ENCODE measurements around the gene C8B. TPM values are rescaled to one million over a fixed set of nuclear protein-coding genes. Genes with fewer than 3 reads are reported as not detected.

The C8B gene
- total RNA-seq, 2 experiments from 2014 or later = not detected

GRCh38 chr1:56973923-56974742 lies 8.3 kb upstream of the C8B start:
- ChIA-PET CTCF (no interaction called here), POLR2A (no interaction called here)

GRCh38 chr1:56972976-56973375 lies 7.2 kb upstream of the C8B start:
- CTCF ChIA-PET = interaction anchor here (0.6 kb wide), 1 partner anchor 990 kb away, joined by 3 read pairs; no protein-coding TSS in a partner anchor
- POLR2A ChIA-PET = no interaction called here

GRCh38 chr1:56970280-56970679 lies 4.5 kb upstream of the C8B start:
- POLR2A ChIA-PET = no interaction called here

GRCh38 chr1:56968878-56969495 lies 3.2 kb upstream of the C8B start:
- POLR2A ChIA-PET = no interaction called here
- CTCF ChIA-PET = no interaction called here

More at GRCh38 chr1:56970280-56970679, 4.5 kb upstream of the C8B start:
- CTCF ChIA-PET = no interaction called here

DNA sequence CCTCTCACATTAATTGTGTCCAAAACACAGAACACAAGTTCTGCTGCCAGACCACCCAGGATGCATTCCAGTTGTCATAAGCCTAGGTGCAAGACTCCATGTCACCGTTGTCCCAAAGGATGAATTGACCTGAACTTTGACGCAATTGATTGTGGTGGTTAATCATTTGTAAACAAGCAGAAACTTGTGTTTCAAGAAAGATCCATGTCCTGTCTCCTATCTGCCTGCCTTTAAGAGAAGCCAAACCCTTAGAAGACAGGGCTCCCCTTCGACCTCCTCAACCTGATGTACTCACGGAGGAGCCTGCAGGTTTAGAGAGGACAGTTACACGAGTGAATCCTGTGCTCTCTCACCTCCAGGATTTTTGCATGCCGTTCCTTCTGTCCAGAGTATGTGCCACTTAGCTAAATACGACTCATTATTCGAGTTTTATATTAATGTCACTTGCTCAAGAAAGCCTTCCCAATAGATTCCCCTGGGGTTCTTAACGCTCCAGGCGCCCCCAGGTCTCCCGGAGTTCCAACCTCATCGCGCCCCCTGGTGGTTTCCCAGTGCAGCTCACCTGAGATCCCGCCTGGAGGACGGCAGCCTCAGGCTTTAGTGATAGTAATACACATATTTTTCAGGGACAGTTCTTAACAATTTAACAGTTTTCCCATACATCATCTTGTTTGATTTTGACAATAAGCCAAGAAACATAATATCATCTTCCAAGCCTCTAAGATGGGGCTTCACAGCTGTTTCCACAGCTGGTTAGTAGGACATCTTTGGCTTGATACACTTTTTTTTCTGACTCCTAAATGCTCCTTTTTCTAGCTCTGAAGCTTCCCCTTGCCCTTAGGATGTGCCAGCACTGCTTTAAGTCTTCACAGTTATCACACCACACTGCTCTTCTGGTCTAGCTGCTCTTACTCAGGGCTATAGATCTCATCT lies 2.4 kb upstream of the C8B start:
- ChIA-PET CTCF (no interaction called here), POLR2A (no interaction called here)

DNA sequence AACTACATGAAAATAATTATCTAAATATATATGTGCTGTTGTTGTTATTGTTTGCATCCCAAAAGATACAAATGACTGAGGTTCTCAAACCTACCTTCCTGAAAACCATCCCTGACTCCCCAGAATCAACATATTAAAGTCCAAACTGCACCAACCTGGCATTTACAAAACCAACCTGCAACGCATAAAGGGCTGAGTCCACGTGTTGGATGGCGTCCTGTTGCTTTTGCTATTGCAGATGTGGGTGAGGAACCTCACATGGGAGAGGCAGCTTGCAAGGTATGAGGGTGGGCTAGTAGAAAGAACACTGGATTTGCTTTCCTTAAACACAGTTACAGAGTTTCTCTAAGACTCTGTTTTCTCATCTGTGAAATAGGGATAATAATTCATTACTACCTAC lies 1.5 kb upstream of the C8B start:
- POLR2A ChIA-PET = no interaction called here
- CTCF ChIA-PET = no interaction called here

- CTCF ChIA-PET = no interaction called here
- POLR2A ChIA-PET = no interaction called here
These were observed 834 bp upstream of the C8B start for GRCh38 chr1:56966698-56966999.

GRCh38 chr1:56965191-56965590 lies 624 bp downstream of the C8B start:
- CTCF ChIA-PET = no interaction called here

GRCh38 chr1:56964349-56965017 lies 1.3 kb downstream of the C8B start:
- POLR2A ChIA-PET = no interaction called here
- CTCF ChIA-PET = interaction anchor here (0.5 kb wide), 1 partner anchor 211 kb away, joined by 3 read pairs; no protein-coding TSS in a partner anchor

More at GRCh38 chr1:56965191-56965590, 624 bp downstream of the C8B start:
- POLR2A ChIA-PET = no interaction called here

DNA sequence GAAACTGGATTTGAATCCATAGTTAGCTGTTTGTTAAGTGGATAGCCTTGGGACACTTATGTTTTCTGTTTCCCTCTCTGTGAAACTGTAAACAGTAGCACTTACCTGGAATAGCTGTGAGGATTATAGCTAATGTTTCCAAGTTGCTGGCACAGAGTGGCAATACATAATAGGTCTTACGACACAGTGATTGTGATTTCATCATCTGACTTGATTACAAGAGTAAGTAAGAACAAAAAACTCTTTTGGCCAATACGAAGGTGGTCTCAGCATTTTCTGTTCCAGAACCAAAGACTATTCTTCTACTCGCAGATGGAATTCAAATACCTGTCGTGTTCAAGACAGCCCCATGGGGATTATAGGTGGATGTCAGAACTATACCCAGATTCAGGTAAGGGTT lies 2.1 kb downstream of the C8B start:
- ChIA-PET CTCF (no interaction called here), POLR2A (no interaction called here)

DNA sequence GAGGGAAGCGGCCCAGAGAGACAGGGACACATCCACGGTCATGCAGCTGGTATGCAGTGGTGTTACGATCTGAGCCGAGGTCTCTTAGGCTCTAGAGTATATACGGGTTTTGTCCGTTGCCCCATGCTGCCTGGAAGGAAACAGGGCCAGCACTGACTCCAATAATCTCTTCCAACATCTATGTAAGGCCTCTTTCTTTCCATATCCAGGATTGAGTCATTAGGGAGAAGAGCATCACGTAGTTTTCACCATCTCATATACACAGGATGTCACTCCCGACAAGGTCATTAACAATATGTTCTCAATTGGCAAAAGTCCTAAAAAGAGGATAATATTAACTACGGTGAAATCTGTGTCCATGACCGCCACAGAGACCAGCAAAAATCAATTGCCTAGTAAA lies 4.4 kb downstream of the C8B start:
- POLR2A ChIA-PET = no interaction called here
- CTCF ChIA-PET = no interaction called here

DNA sequence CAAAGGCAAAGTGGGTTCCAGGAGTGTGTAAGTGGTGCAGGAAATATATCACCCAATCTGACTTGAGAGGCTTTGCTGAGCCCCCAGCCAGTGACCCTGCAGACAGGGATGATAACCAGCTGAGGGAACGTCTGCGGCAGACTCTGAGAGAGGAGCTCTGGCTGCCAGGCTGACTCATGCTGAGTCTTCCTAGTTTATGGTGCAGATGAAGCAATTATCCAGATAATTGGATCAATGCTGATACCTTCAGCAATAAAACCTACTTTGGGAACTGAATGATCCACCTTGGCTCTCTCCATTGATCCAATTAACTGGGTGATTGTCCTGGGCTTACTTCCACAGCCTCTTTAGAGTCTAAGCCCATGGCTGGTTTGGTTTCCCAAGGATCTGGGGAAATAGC lies 7.3 kb downstream of the C8B start:
- ChIA-PET CTCF (interaction anchor here (0.5 kb wide), 1 partner anchor 138 kb away, joined by 3 read pairs; no protein-coding TSS in a partner anchor), POLR2A (no interaction called here)

DNA sequence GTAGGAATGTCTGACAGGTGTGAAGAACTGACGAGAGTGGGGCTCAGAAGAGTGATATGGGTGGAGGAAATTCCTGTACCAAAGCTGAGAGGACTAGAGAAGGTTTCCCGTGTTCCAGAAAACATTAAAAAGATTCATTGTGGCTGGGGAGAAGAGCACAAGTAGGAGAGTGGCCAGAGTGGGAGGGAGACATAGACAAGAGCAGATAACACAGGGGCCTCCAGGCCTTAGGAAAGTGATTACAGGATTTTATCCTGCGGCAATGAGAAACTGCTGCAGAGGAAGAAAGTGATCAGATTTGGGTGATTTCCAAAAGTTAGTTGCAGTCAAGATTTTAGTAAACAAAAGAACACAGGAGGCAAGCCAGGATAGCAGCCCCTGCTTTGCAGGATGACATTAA lies 7.9 kb downstream of the C8B start:
- CTCF ChIA-PET = no interaction called here
- POLR2A ChIA-PET = no interaction called here

DNA sequence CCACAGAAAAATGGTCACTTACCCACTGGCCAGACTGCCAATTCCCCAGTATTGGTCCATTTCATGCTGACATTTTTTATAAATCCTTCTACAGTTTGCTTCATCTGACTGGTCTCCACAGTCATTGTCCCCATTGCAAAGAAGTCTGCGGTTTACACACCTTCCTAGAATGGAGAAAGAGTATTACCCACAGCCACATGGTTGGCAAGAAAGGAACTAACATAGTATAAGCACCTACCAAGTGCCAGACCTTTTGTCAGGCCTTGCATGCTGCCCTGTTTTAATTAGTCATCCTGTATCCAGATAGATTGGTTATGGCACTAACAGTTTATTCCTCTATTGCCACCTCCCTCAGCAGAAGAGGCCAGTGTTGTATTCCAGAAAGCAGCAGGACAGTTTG lies 11.2 kb downstream of the C8B start:
- ChIA-PET CTCF (no interaction called here), POLR2A (no interaction called here)

GRCh38 chr1:56953386-56953785 lies 12.4 kb downstream of the C8B start:
- POLR2A ChIA-PET = no interaction called here
- CTCF ChIA-PET = no interaction called here

DNA sequence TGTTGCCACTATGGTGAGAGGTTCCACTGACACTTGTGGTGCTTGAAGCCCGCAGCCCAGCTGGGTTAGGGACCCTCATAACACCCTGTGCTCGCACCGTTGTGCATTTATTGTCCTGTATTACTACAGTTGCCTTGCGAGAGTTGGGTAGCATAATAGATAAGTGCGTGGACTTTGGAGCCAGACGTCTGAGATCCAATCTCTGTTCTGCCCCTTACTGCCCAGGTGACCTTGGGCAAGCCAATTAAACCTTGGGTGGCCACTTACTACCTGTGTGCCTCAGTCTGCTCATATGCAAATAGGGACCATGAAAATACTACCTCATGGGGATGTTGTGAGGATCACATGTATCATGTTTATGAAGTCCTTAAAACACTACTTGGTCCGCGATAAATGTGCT lies 13.3 kb downstream of the C8B start:
- POLR2A ChIA-PET = no interaction called here
- CTCF ChIA-PET = no interaction called here

- CTCF ChIA-PET = no interaction called here
- POLR2A ChIA-PET = no interaction called here
These were observed 17.3 kb downstream of the C8B start for GRCh38 chr1:56948403-56949023.

- CTCF ChIA-PET = no interaction called here
- POLR2A ChIA-PET = no interaction called here
These were observed 25.8 kb downstream of the C8B start for GRCh38 chr1:56940039-56940438.

DNA sequence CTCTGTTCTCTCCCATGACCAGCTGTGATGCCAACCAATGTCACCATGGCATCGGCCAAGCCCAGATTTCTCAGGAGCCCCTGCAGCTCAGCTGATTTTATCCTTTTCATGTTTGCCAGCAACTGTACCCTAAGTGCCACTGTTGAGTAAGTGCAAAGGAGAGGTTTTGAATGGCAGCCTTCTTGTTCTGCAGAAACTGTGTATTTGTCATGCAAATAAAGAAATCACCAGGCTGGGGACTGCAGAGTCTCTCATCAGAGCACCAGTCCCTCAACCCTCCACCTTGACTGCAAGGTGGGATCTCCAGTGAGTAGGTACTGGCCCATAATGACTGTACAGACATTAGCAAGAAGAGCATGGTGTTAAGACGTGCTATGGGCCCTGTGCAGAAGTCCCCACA lies 26.6 kb downstream of the C8B start:
- CTCF ChIA-PET = no interaction called here
- POLR2A ChIA-PET = no interaction called here

GRCh38 chr1:56938646-56939045 lies 27.2 kb downstream of the C8B start:
- ChIA-PET POLR2A (no interaction called here), CTCF (no interaction called here)

Measured in activated CD8-positive, alpha-beta memory T cell treated with anti-CD3 and anti-CD28 coated beads for 36 hours (primary cell).